HG03442 (cell line): ENCODE results near the gene GSTA2.
"Not testable (repeated sequence)": the region's sequence is repeated elsewhere in the genome, so short reads cannot be mapped to it uniquely, and the experiment has no call there.

ENCODE experiments used
- ATAC-seq: cut with Tn5 transposase; IDR thresholded peaks from one replicate; pipeline ENCODE4 v1.9.1; 2021; ENCODE audit warnings: mild to moderate bottlenecking, moderate library complexity; ENCODE audit not compliant: unreplicated experiment

GSTA2 gene

DNA sequence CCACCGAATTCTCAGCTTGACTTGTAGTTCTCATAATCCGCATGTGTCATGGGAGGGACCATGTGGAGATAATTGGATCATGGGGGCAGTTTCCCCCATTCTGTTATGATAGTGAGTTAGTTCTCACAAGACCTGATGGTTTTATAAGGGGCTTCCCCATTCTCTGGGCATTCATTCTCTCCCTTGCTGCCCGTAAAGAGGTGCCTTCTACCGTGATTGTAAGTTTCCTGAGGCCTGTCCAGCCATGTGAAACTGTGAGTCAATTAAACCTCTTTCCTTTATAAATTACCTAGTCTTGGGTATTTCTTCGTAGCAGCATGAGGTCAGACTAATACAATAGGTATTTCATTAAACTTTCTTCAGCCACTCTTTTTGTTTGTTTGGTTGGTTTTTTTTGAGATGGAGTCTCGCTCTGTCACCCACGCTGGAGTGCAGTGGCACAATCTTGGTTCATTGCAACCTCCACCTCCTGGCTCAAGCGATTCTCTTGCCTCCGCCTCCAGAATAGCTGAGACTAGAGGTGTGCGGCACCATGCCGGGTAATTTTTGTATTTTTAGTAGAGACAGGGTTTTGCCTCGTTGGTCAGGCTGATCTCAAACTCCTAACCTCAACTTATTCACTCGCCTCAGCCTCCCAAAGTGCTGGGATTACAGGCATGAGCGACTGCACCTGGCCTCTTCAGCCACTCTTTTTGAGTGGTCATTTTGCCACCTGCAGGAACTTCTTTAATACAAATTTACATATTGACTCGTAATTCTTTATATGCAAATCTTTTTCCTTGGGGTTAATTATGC lies 36.3 kb downstream of the GSTA2 start:
- ATAC-seq, result no peak

DNA sequence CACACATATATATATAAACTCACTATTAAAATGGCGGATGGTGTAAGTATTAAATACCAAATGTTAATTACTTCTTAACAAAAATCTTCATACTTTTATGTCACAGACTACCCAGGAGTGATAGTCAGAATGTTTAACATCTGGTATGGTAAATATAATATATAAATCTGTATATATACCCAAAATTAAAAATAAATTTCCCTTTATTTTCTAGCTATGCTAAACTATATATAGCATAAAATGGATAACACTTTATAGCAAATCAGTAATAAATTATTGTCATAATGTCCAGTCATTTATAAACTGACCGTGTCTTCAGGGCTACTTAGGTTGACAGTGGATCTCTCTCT lies 37.1 kb downstream of the GSTA2 start:
- ATAC-seq, result no peak

GRCh38 chr6:52725535-52726192 lies 37.6 kb downstream of the GSTA2 start:
- ATAC-seq, result no peak

GRCh38 chr6:52725143-52725534 lies 38.1 kb downstream of the GSTA2 start:
- ATAC-seq, result no peak

- peak; percentile 100 for ATAC-seq
These were observed 38.7 kb downstream of the GSTA2 start for GRCh38 chr6:52724406-52725121.

DNA sequence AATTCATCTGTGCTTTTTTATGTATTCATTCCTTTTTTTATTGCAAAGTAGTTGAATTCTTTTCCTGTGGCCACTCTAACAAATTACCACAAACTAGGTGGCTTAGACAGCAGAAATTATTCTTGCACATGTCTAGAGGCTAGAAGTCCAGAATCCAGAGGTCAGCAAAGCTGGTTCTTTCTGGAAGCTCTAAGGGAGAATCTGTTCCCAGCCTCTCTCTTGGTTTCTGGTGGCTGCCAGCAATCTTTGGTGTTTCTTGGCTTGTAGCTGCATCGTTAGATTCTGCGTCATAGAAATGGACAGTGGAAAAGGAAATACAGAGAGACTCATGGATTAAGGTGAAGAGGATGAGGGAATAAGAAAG lies 39.3 kb downstream of the GSTA2 start:
- ATAC-seq, result no peak

DNA sequence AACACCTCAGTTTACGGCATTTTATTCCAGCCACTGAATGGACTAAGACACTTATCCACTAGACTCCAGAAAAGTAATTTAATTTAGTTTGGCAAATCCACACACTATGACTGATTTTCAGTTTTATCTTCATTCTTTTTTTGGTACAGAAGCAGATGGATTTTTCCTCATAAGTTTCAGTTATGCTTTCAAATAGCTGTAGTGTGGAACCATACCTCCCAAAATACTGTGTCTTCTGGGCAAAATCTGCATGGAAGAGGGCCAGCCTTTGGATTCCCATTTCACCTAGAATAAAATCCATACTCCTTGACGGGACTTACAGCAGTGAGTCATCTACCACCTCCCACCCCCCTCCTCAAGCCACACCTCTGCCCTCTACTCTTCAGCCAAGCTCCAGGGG lies 43.0 kb downstream of the GSTA2 start:
- ATAC-seq, result no peak

- no peak for ATAC-seq
These were observed 44.7 kb downstream of the GSTA2 start for GRCh38 chr6:52718550-52718949.

DNA sequence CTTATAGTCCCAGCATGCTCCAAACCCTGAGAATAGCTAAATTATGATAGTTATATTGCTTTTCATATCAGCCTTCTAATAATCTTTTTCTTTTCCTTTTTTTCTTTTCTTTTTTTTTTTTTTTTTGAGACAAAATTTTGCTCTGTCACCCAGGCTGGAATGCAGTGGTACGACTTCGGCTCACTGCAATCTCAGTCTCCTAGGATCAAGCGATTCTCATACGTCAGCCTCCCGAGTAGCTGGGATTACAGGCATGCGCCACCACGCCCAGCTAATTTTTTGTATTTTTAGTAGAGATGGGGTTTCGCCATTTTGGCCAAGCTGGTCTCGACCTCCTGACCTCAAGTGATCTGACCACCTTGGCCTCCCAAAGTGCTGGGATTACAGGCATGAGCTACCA lies 48.5 kb downstream of the GSTA2 start:
- ATAC-seq, result not testable (repeated sequence)

DNA sequence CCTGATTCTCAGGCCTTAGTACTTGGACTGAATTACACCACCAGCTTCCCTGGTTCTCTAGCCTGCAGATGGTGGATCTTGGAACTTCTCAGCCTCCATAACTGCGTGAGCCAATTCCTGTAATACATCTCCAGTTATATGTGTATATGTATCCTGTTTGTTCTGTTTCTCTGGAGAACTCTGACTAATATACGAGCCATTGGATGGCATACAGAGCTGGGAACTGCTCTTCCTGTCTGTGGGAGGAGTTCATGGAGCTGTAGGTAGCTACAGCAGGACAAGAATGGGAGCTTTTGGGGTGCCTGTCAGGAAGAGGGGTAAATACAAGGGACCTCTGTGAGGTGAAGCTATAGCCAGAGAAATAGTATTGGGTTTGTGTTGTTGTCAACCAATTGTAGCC lies 51.1 kb downstream of the GSTA2 start:
- ATAC-seq, result no peak

DNA sequence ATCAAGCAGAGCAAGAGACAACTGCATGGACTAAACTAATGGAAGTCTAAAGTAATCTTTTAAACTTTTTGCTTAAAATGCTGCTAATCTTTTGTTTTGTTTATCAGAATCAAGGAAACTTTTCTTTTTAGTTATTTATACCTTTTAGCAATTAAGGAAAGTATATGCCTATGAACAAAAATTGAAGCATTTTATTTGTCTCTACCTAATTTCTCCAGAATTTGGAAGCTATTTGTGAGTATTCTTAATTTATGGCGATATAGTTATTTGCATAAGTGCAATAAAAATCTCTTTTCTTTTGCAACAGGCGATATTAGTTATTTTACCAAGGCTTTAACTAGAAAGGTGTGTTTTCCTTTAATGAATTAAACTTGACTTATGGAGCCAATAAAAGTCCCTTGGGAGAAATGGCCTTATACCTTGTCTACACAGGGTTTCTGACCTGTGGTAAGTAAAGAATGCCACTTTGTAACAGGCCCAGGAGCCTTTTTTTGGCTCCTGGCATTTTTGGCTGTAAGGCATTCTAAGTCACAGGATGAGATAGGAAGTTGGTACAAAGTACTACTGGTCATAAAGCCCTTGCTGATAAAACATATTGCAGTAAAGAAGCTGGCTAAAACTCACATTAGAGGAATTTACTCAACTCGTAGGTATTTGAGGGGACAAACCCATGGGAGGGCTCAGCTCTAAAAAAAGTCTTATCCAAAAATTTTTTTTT lies 55.2 kb downstream of the GSTA2 start:
- no peak for ATAC-seq

DNA sequence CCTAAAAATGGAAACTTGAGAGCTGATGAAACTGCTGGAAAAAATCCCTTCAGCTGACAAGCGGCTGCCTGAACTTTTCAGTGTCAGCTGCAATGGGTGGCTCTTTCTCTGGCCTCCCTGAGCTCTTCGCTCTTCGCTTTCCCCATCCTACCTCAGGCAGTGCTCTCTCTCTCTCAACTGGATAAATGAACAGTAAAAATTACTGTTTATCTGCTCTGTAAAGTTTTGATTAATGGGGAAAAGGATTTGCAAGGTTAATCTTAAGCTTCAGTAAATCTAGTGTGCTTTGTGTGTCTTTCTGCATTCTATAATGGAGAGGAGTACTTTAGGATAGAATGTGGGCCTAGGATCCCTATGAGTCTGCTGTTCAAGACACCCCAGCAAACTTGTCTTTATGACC lies 57.3 kb downstream of the GSTA2 start:
- ATAC-seq, result no peak

- not testable (repeated sequence) for ATAC-seq
These were observed 58.3 kb downstream of the GSTA2 start for GRCh38 chr6:52704781-52705502.

DNA sequence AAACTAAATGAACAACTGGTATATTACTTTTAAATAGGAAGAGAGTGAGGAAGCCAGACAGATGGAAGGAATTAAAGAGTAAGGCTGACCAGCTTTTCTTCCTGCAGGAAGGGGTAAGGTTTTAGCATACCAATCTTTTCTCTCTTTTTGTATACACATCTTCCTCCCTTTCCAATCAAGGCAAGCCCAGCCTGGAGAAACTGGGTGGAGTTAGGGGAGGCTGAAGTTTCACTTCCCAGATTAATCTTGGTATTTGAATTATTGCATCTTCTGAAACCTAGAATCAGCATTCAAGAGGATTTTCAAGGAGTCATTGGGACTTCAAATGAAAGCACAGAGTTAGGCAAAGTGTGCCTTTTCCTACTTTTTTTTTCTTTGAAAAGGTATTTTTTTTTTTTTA lies 59.2 kb downstream of the GSTA2 start:
- no peak for ATAC-seq
